ENCODE measurements around the gene MTERF1.

DNA sequence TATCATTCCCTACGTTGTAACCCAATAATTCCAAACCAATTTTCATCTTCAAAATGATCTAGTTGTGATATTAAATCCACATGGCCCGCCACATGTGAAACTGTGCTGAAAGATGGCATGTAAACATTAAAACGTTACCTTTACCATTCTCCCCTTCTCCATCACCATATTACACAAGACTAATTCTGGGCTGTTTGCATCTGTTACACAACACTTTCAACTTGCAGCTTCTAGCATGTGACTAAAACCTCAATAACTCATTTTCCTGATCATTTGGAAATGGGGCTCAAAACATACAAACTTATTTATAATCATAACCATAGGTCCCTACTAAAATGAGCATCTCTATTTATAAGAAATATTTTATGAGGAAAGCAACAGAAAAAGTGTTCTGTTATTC lies 4.7 kb downstream of the MTERF1 start:
- TF ChIP-seq, protein P1, sequence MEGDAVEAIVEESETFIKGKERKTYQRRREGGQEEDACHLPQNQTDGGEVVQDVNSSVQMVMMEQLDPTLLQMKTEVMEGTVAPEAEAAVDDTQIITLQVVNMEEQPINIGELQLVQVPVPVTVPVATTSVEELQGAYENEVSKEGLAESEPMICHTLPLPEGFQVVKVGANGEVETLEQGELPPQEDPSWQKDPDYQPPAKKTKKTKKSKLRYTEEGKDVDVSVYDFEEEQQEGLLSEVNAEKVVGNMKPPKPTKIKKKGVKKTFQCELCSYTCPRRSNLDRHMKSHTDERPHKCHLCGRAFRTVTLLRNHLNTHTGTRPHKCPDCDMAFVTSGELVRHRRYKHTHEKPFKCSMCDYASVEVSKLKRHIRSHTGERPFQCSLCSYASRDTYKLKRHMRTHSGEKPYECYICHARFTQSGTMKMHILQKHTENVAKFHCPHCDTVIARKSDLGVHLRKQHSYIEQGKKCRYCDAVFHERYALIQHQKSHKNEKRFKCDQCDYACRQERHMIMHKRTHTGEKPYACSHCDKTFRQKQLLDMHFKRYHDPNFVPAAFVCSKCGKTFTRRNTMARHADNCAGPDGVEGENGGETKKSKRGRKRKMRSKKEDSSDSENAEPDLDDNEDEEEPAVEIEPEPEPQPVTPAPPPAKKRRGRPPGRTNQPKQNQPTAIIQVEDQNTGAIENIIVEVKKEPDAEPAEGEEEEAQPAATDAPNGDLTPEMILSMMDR (IDR thresholded peaks at IDR 0.05) = no peak
- TF ChIP-seq POLR2AphosphoS5 (IDR thresholded peaks at IDR 0.05) = no peak
- TF ChIP-seq POLR2A (IDR thresholded peaks at IDR 0.05) = no peak

All from suprapubic skin (tissue), 4 donors.